GM18499 (cell line): Measurements from ENCODE around the gene IL23R.

Experiments used
- ATAC-seq: cut with Tn5 transposase; IDR thresholded peaks from one replicate; pipeline ENCODE4 v1.9.1; 2021; ENCODE audit warnings: moderate number of reproducible peaks; ENCODE audit not compliant: insufficient read depth, unreplicated experiment

The IL23R gene

DNA sequence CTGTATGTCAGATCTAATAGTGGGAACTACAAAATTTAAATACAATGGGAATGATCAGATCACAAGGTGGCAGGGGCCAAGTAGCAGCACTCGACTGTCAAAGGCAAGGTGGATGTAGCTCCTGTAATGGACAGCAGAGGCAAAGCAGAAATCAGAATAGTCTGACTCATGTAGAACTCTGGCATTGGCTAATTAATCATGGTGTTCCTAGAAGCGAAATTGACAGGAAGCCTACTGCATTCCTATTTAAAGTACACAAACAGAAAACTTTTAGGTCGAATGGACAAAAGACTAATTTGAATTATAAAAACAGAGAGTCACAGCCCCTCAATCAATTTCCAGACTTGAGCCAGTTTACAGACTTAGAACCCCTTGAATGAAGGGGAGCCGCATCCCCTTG, 124.0 kb downstream of the IL23R start:
- no peak for ATAC-seq

DNA sequence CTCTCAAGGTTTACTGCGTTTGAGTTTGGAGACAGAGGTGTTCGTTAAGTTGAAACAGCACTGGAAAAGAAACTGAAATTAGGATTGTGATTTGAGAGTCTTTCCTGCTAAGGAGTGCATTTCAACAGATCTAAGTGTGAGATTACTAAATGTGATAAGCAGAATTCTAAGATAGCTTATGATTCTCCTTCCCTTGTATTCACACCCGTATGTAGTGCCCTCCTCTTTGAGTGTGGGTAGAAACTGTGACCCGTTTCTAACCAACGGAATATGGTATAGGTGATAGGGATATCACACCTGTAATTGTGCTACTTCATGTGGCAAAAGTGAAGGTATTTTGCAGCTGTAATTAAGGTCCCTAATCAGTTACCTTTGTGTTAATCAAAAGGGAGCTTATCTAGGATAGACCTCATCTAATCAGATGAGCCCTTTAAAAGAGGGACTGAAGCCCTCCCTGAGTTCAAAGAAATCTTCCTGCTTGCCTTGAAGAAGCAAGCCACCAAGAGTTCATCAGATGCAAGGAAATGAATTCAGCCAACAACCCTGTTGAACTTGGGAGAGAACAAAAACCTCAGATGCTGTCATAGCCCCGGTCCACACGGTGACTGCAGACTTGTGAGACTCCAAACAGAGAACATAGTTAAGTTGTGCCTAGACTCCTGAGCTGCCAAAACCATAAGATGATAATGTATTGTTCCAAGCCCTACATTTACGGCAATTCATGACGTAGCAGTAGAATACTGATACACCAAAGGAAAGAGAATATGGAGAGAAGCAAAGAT, 128.8 kb downstream of the IL23R start:
- ATAC-seq, result no peak

DNA sequence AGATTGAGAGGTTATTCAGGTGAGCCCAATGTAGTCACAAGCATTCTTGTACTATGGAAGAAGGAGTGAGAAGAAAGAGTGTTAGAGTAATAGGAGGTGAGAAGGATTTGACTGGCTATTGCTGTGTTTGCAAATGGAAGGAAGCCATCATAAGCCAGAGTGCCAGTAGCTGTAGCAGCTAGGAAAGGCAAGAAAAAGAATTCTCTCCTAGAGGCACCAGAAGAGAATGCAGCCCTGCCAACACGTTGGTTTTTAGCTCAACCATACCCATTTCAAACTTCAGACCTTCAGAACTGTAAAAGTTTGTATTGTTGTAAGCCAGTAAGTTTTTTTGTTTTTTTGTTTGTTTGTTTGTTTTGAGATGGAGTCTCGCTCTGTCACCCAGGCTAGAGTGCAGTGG, 132.5 kb downstream of the IL23R start:
- ATAC-seq, result no peak

DNA sequence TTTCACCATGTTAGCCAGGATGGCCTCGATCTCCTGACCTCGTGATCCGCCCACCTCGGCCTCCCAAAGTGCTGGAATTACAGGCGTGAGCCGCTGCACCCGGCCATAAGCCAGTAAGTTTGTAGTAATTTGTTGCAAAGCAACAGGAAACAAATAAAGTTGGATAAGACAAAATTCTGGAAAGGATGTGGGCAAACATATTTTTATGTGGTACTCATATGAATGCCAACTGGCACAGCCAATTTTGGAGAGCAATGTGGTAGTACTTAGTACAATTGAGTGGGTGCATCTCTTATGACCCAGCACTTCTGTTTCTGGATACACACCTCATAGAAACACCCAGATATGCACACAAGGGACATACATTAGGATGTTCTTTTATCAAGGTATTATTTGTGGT, 133.0 kb downstream of the IL23R start:
- ATAC-seq, result no peak

DNA sequence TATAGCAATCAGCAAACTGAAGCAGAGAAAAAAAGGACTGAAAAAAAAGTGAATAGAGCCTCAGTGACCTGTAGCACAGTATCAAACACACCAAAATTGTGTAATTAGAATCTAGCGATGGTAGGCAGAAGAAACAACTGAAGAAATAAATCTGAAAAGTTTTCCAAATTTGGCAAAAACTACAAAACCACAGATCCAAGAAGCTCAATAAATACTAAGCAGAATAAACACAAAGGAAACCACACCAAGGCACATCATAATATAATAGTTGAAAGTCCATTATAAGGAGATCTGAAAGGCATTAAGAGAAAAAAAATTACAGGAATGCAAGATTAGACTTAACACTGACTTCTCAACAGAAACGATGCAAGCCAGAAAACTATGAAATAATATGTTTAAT, 134.3 kb downstream of the IL23R start:
- no peak for ATAC-seq

DNA sequence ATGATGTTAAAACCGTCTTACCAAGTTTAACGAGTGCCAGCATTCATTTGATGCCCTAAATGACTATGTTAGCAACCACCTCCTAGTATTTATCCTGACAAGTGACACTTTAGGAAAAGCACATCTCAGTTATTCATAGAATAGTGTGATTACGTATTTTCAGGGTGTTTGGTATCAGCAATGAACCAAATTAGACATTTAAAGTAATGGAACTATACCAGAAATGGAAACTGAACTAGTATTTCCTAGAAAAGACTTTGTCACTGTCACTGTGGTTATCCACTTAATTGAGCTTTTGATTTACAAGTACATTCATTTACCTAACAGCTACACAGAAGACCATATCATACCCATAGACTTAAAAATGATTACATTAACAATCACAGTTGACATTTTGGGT, 137.8 kb downstream of the IL23R start:
- ATAC-seq, result no peak

DNA sequence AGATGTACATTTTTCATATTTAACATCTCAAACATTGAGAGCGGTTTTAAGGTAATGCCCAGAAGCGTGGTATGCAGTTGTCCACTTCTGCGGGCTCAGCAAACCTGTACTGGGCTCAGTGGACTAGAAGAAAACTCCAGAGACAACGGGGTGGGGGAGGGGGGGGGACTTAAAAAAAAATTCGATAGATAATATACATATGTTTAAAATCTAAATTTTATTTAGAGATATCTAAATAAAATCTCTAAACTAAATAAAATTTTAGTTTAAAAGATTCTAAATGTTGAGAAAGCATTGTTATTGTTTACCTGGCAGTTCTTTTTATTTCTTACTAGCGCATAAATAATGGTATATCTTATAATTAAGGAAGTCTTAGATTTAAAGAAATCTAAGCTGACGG, 140.3 kb downstream of the IL23R start:
- ATAC-seq, result no peak

DNA sequence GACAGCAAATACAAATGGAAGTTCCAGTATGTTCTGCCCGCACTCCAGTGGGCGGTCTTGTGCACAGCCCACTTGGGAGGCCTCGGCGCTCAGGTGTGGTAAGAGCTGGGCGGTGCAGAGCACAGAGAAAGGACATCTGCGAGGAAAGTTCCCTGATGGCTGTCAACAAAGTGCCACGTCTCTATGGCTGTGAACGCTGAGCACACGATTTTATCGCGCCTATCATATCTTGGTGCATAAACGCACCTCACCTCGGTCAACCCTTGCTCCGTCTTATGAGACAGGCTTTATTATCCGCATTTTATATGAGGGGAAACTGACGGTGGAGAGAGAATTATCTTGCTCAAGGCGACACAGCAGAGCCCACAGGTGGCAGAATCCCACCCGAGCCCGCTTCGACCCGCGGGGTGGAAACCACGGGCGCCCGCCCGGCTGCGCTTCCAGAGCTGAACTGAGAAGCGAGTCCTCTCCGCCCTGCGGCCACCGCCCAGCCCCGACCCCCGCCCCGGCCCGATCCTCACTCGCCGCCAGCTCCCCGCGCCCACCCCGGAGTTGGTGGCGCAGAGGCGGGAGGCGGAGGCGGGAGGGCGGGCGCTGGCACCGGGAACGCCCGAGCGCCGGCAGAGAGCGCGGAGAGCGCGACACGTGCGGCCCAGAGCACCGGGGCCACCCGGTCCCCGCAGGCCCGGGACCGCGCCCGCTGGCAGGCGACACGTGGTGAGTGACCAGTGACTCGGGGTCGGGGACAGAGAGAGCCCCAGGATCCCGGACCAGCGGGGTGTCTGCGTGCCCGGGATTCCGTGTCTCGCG, 141.2 kb downstream of the IL23R start, which contains the start of gene IL12RB2:
TSS of gene IL12RB2 (plus strand) at position 623 of the 810 bp plus-strand sequence. CDS start 12,496 bp downstream, outside the sequence.
- no peak for ATAC-seq

DNA sequence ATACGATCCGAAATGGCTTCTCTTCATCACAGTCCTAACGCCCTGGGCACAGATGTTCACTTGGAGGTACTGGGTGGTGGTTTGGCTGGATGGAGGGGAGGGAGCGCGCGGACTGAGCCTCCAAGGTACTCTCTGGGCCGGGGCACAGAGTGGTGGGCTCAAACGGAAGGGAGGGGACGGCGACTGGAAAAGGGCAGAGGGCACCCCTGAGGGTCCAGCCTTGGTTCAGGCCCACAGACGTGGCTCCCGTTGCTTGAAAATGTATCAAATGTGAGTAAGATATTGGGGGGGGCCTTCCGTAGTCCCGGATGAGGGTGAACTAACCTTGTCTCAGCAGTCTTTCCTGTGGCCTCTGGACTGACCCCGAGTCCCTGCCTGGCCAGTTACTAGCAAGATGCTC, 141.9 kb downstream of the IL23R start:
- no peak for ATAC-seq
